ENCODE results near the gene NOS2.
"Not testable (repeated sequence)": the region's sequence is repeated elsewhere in the genome, so short reads cannot be mapped to it uniquely, and the experiment has no call there.

DNA sequence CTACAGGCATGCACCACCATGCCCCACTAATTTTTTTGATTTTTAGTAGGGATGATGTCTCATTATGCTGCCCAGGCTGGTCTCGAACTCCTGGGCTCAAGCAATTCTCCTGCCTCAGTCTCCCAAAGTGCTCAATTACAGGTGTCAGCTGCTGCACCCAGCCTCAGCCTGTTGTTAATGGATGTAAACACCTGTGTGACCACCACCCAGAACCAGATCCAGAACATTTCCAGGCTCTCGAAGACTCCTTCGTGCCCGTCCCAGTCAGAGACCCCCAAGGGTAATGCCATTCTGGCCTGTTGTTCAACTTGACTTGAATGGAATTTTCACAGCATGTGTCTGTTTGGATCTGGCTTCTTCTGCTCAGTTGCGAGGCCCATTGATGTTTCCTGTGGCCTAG is 59.8 kb downstream of the NOS2 start:
- not testable (repeated sequence) for TF ChIP-seq CTCF, POLR2A (IDR thresholded peaks at IDR 0.05)

Data from uterus (tissue), 2 donors.